Measurements from ENCODE around the gene FAM20A. TPM values are rescaled to one million over a fixed set of nuclear protein-coding genes. Genes with fewer than 3 reads are reported as not detected.

Gene FAM20A
- polyA plus RNA-seq, 4 donors, result 4.4 to 30.3 TPM; not detected in 2

DNA sequence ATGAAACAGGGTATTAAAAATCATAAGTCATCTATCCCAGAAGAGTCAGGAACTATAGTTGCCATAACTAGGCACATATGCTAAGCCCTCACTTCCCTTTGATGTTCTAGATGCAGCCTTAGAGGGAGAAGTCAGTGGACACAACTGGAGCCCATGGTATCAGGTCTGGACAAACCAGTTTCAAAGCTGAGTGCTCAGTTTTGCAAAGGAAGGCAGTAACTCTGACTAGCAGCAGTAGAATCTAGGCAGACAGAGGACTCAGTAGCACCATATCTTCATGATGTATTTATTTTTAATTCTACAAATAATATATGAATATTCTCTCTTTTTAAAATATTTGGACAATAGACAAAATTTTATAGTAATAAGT, 11.7 kb upstream of the FAM20A start:
- H3K27me3 ChIP-seq (ENCODE audit: control insufficient read depth in 3 of 3, insufficient read depth in 3 of 3, low read length in 3 of 3), result peaks cover 0 to 4% (median 0%) of the 10 kb centered on the region in 3 donors
- DNase-seq (no peak), FAIRE-seq (no peak)
- no peaks in the 10 kb centered on the region for H3K4me1 ChIP-seq (ENCODE audit: control insufficient read depth in 3 of 3, insufficient read depth in 2 of 3, low read depth in 1 of 3, low read length in 2 of 3)
- H3K9me3 ChIP-seq (ENCODE audit: control insufficient read depth in 2 of 2, insufficient read depth in 1 of 2, low read depth in 1 of 2, low read length in 1 of 2), result peaks cover 0 to 7% of the 10 kb centered on the region in 2 donors
- no peak overlapping the region for H3K4me3 ChIP-seq (ENCODE audit: low read depth in 1 of 3, low read length in 3 of 3)
- H3K27ac ChIP-seq (ENCODE audit: low read depth in 1 of 3, low read length in 2 of 3), result no peak overlapping the region
- H3K36me3 ChIP-seq (ENCODE audit: control insufficient read depth in 3 of 3, insufficient read depth in 2 of 3, low read depth in 1 of 3, low read length in 3 of 3), result no peaks in the 10 kb centered on the region

DNA sequence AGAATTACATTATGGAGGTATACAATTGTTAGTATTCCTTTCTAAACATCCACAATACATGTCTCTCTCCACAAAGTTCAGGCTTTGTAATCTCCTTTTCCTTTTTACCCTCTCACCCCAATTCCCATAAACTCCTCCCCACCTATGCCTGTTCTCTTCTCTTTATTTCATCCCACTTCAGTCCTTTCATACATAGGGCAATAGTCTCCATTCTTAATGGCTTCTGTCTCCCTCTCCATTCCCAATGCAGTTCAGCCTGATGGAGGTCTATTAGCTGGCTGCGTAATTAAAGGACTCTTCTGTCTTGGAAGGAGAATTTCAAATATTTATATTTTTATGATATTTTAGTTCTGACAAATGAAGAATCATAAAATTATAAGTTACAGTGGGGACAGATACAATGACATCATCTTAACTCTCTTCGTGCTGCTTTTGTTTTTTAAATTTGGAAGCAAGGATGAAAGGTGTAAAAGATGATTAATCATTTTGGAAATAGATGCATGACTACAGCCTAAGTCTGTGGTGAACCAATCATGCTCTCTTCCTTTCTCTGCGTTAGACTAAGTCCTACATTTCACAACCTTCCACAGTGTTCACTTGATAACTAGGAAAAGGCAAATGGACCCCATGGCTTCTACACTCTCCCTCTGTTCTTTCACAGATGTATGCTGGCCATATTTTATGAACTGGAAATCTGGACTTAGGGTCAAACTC, 11.2 kb upstream of the FAM20A start:
- DNase-seq (no peak), FAIRE-seq (no peak)
- peaks cover 0 to 7% of the 10 kb centered on the region in 2 donors for H3K9me3 ChIP-seq (ENCODE audit: control insufficient read depth in 2 of 2, insufficient read depth in 1 of 2, low read depth in 1 of 2, low read length in 1 of 2)
- no peaks in the 10 kb centered on the region for H3K36me3 ChIP-seq (ENCODE audit: control insufficient read depth in 3 of 3, insufficient read depth in 2 of 3, low read depth in 1 of 3, low read length in 3 of 3)
- peaks cover 0 to 4% (median 0%) of the 10 kb centered on the region in 3 donors for H3K27me3 ChIP-seq (ENCODE audit: control insufficient read depth in 3 of 3, insufficient read depth in 3 of 3, low read length in 3 of 3)
- H3K4me3 ChIP-seq (ENCODE audit: low read depth in 1 of 3, low read length in 3 of 3), result no peak overlapping the region
- no peak overlapping the region for H3K27ac ChIP-seq (ENCODE audit: low read depth in 1 of 3, low read length in 2 of 3)
- WGBS, 3 donors, result 76 to 84% (median 82%) methylated on average over 3 of the region's 3 CpGs
- H3K4me1 ChIP-seq (ENCODE audit: control insufficient read depth in 3 of 3, insufficient read depth in 2 of 3, low read depth in 1 of 3, low read length in 2 of 3), result no peaks in the 10 kb centered on the region

DNA sequence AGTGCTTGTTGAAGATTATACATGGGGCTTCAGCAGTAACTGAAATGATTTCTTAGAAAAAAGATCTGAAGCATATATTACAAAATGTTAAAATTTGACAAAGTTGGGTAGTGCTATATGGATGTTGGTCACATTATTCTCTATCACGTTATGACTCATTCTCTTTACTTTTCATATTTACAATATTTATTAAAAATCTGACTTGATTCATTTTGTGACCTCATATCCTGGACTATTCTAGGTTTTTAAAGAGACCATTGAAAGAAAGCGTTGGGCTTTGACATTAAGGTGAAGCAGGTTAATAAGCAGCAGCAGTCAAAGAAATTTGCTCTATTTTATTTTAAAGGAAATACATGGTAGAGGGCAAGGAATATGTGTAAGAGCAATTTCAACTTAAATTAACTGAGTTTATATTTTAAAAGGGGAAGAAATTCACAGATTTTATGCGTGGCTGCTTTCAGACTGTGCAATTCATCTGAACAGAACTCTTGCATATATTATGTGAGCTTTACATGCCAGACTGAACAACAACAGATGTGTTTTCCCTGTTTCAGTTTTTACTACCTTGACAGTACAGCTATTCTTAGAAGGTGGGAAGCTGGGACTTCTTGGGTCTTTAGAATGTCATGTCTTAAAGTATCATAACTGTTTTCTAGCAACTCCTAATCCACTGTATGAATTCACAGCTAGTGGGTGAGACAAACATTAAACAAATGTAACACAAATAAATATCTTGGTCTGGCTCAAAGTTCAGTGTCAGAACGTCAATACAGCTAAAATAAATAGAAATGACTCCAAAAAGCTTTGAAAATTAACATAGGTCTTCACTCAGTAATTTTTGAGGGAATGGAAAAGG, 10.4 kb upstream of the FAM20A start:
- Histone ChIP-seq H3K4me3 (ENCODE audit: low read depth in 1 of 3, low read length in 3 of 3) (no peak overlapping the region), H3K27me3 (ENCODE audit: control insufficient read depth in 3 of 3, insufficient read depth in 3 of 3, low read length in 3 of 3) (peaks cover 0 to 4% (median 0%) of the 10 kb centered on the region in 3 donors), H3K9me3 (ENCODE audit: control insufficient read depth in 2 of 2, insufficient read depth in 1 of 2, low read depth in 1 of 2, low read length in 1 of 2) (peaks cover 0 to 7% of the 10 kb centered on the region in 2 donors), H3K4me1 (ENCODE audit: control insufficient read depth in 3 of 3, insufficient read depth in 2 of 3, low read depth in 1 of 3, low read length in 2 of 3) (no peaks in the 10 kb centered on the region), H3K36me3 (ENCODE audit: control insufficient read depth in 3 of 3, insufficient read depth in 2 of 3, low read depth in 1 of 3, low read length in 3 of 3) (no peaks in the 10 kb centered on the region), H3K27ac (ENCODE audit: low read depth in 1 of 3, low read length in 2 of 3) (no peak overlapping the region)
- DNase-seq, result no peak
- 55 to 58% (median 57%) methylated on average over 4 of the region's 4 CpGs for WGBS, 3 donors
- FAIRE-seq, result no peak

DNA sequence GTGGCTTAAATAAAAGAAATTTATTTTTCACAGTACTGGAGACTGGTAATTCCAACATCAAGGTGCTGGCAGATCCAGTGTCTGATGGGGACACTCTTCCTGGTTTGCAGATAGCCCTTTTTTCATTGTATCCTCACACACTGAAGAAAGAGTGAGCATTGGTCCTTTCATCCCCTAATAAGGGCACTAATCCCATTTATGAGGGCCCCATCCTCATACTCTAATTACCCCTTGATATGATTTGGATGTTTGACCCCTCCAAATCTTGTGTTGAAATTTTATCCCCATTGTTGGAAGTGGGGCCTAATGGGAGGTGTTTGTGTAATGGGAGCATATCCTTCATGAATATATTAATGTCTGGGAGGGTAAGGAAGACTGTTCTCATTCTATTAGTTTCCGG, 9.4 kb upstream of the FAM20A start:
- H3K27ac ChIP-seq (ENCODE audit: low read depth in 1 of 3, low read length in 2 of 3), result no peak overlapping the region
- H3K4me3 ChIP-seq (ENCODE audit: low read depth in 1 of 3, low read length in 3 of 3), result no peak overlapping the region

DNA sequence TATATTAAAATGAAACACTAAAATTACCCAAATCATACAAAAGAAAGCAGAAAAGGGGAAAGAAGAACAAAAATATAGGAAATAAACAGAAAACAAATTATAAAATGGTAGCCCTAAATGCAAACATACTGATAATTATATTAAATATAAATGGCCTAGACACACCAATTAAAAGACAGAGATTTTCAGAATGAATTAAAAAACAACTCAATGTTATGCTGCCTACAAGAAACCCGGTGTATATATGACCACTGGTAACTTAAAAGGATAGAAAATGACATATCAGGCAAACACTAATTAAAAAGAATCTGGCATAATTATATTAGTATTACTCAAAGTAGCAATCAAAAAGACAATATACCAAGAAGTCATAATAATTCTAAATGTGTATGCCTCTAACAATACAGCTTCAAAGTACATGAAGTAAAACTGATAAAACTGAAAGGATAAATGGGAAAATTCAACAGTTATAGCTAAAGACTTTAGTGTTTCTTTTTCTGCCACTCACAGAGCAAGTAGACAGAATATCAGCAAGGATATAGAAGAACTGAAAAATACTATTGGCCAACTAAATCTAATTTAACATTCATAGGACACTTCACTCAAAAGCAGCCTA, 7.5 kb upstream of the FAM20A start:
- Histone ChIP-seq H3K27me3 (ENCODE audit: control insufficient read depth in 3 of 3, insufficient read depth in 3 of 3, low read length in 3 of 3) (peaks cover 0 to 5% (median 0%) of the 10 kb centered on the region in 3 donors), H3K9me3 (ENCODE audit: control insufficient read depth in 2 of 2, insufficient read depth in 1 of 2, low read depth in 1 of 2, low read length in 1 of 2) (peaks cover 0 to 7% of the 10 kb centered on the region in 2 donors), H3K36me3 (ENCODE audit: control insufficient read depth in 3 of 3, insufficient read depth in 2 of 3, low read depth in 1 of 3, low read length in 3 of 3) (no peaks in the 10 kb centered on the region), H3K27ac (ENCODE audit: low read depth in 1 of 3, low read length in 2 of 3) (no peak overlapping the region), H3K4me1 (ENCODE audit: control insufficient read depth in 3 of 3, insufficient read depth in 2 of 3, low read depth in 1 of 3, low read length in 2 of 3) (no peaks in the 10 kb centered on the region), H3K4me3 (ENCODE audit: low read depth in 1 of 3, low read length in 3 of 3) (no peak overlapping the region)
- no peak for DNase-seq
- FAIRE-seq, result no peak
- WGBS, 3 donors, result 91 to 96% (median 94%) methylated on average over 1 of the region's 1 CpG

More for the DNA sequence above, 9.4 kb upstream of the FAM20A start:
- H3K36me3 ChIP-seq (ENCODE audit: control insufficient read depth in 3 of 3, insufficient read depth in 2 of 3, low read depth in 1 of 3, low read length in 3 of 3), result no peaks in the 10 kb centered on the region
- no peaks in the 10 kb centered on the region for H3K4me1 ChIP-seq (ENCODE audit: control insufficient read depth in 3 of 3, insufficient read depth in 2 of 3, low read depth in 1 of 3, low read length in 2 of 3)
- DNase-seq (no peak), FAIRE-seq (no peak)
- peaks cover 0 to 7% of the 10 kb centered on the region in 2 donors for H3K9me3 ChIP-seq (ENCODE audit: control insufficient read depth in 2 of 2, insufficient read depth in 1 of 2, low read depth in 1 of 2, low read length in 1 of 2)
- H3K27me3 ChIP-seq (ENCODE audit: control insufficient read depth in 3 of 3, insufficient read depth in 3 of 3, low read length in 3 of 3), result peaks cover 0 to 4% (median 0%) of the 10 kb centered on the region in 3 donors
- 90 to 100% (median 95%) methylated on average over 1 of the region's 1 CpG for WGBS, 3 donors

DNA sequence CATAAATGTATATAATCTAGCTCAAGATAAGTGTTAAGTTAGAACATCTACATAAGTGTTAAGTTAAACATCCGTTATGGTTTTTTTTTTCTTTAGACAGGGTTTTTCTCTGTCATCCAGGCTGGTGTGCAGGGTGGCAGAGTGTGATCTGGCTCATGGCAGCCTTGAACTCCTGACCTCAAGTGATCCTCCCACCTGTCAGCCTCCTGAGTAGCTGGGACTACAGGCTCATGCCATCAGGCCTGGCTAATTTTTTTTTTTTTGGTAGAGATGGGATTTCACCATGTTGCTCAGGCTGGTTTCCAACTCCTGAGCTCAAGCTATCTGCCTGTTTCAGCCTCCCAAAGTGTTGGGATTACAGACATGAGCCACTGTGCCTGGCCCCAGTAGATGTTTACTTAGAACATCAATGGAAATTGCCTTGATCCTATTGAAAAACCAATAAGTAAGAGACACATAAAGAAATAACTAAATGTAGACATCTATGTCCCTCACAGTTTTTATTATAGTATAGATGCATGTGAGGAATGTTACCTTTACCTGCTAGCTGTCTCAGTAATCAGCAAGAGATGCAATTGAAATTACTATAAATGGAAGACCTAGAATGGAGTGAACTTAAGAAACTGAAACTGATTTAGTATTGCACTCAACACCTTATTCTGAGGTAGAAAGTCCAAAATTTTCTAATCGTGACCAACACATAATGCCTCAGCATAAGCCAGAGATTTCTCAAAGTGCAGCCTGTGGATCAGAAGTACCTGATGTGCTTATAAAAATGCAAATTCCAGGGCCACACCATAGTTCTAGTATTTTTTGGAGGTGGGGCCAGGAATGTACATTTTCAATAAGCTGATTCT, 5.5 kb upstream of the FAM20A start:
- H3K4me3 ChIP-seq (ENCODE audit: low read depth in 1 of 3, low read length in 3 of 3), result no peak overlapping the region
- DNase-seq, result no peak
- FAIRE-seq, result no peak
- peaks cover 0 to 22% (median 3%) of the 10 kb centered on the region in 3 donors for H3K27me3 ChIP-seq (ENCODE audit: control insufficient read depth in 3 of 3, insufficient read depth in 3 of 3, low read length in 3 of 3)
- WGBS, 3 donors, result 49 to 71% (median 67%) methylated on average over 2 of the region's 2 CpGs
- no peaks in the 10 kb centered on the region for H3K36me3 ChIP-seq (ENCODE audit: control insufficient read depth in 3 of 3, insufficient read depth in 2 of 3, low read depth in 1 of 3, low read length in 3 of 3)
- H3K4me1 ChIP-seq (ENCODE audit: control insufficient read depth in 3 of 3, insufficient read depth in 2 of 3, low read depth in 1 of 3, low read length in 2 of 3), result no peaks in the 10 kb centered on the region
- H3K27ac ChIP-seq (ENCODE audit: low read depth in 1 of 3, low read length in 2 of 3), result no peak overlapping the region
- H3K9me3 ChIP-seq (ENCODE audit: control insufficient read depth in 2 of 2, insufficient read depth in 1 of 2, low read depth in 1 of 2, low read length in 1 of 2), result peaks cover 0 to 7% of the 10 kb centered on the region in 2 donors

DNA sequence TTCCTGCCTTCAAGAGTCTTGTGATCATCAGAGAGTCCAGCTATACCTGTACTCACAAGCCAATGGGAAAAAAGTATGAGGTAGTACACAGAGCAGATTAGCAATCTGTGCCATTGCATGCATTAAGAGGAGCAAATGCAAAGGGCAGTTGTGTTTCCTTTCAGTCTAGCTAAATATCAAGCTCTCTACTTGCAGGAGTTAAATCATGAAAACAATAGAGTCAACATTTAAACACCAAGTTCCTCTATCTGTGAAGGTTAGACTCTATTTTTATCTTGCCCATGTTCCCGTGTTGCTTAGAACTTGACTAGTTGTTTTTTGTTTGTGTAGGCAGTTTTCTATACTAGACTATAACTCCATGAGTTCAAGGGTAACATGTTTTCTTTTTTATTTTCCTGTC, 4.7 kb upstream of the FAM20A start:
- no peaks in the 10 kb centered on the region for H3K36me3 ChIP-seq (ENCODE audit: control insufficient read depth in 3 of 3, insufficient read depth in 2 of 3, low read depth in 1 of 3, low read length in 3 of 3)
- peaks cover 2 to 30% (median 3%) of the 10 kb centered on the region in 3 donors for H3K27me3 ChIP-seq (ENCODE audit: control insufficient read depth in 3 of 3, insufficient read depth in 3 of 3, low read length in 3 of 3)
- WGBS, 3 donors, result 42 to 58% (median 43%) methylated on average over 1 of the region's 1 CpG
- H3K4me1 ChIP-seq (ENCODE audit: control insufficient read depth in 3 of 3, insufficient read depth in 2 of 3, low read depth in 1 of 3, low read length in 2 of 3), result no peaks in the 10 kb centered on the region
- FAIRE-seq (no peak), DNase-seq (no peak)
- no peak overlapping the region for H3K27ac ChIP-seq (ENCODE audit: low read depth in 1 of 3, low read length in 2 of 3)
- H3K4me3 ChIP-seq (ENCODE audit: low read depth in 1 of 3, low read length in 3 of 3), result no peak overlapping the region
- H3K9me3 ChIP-seq (ENCODE audit: control insufficient read depth in 2 of 2, insufficient read depth in 1 of 2, low read depth in 1 of 2, low read length in 1 of 2), result peaks cover 0 to 7% of the 10 kb centered on the region in 2 donors

DNA sequence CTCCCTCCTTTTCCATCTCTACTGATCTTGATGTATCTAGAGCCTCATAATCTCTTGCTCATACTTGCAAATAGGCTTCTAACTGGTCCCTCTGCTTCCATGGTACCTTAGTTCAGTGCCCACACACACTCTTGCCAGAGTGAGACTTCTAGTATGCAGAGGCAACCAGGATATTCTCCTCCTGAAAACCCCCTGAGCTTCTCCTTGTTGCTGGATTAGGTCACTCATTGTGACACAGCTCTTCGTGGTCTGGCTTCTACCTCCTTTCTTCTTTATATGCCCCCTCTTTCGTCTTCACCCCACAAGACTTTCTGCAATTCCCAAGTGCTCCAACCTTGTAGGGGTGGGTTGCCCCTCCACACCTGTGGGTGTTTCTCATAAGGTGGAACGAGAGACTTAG, 2.5 kb upstream of the FAM20A start:
- DNase-seq (no peak), FAIRE-seq (no peak)
- Histone ChIP-seq H3K27ac (ENCODE audit: low read depth in 1 of 3, low read length in 2 of 3) (no peak overlapping the region), H3K9me3 (ENCODE audit: control insufficient read depth in 2 of 2, insufficient read depth in 1 of 2, low read depth in 1 of 2, low read length in 1 of 2) (no peaks in the 10 kb centered on the region), H3K4me1 (ENCODE audit: control insufficient read depth in 3 of 3, insufficient read depth in 2 of 3, low read depth in 1 of 3, low read length in 2 of 3) (peaks cover 0 to 9% (median 3%) of the 10 kb centered on the region in 3 donors), H3K4me3 (ENCODE audit: low read depth in 1 of 3, low read length in 3 of 3) (no peak overlapping the region), H3K27me3 (ENCODE audit: control insufficient read depth in 3 of 3, insufficient read depth in 3 of 3, low read length in 3 of 3) (peaks cover 3 to 44% (median 3%) of the 10 kb centered on the region in 3 donors), H3K36me3 (ENCODE audit: control insufficient read depth in 3 of 3, insufficient read depth in 2 of 3, low read depth in 1 of 3, low read length in 3 of 3) (no peaks in the 10 kb centered on the region)
- 86 to 95% (median 91%) methylated on average over 3 of the region's 3 CpGs for WGBS, 3 donors

Measured in small intestine (tissue), 7 donors.